GM12878 (cell line): ENCODE measurements around the gene IFNL1. TPM values are rescaled to one million over a fixed set of nuclear protein-coding genes. Genes with fewer than 3 reads are reported as not detected.

Source experiments
- EGR1 ChIP-seq, 2 experiments: IDR thresholded peaks; 1 replicate in 1 of 2; 2 replicates in 1 of 2; pipeline ENCODE4 v1.6.1; 2011 to 2012; ENCODE audit warnings: low read depth in 2 of 2, low read length in 2 of 2, borderline replicate concordance in 1 of 2, mild to moderate bottlenecking in 1 of 2, moderate library complexity in 1 of 2
- NR2C1 ChIP-seq: fragments of 450-650 bp; IDR thresholded peaks from 2 replicates; pipeline ENCODE4 v1.6.1; 2017; ENCODE audit warnings: antibody characterized with exemption, mild to moderate bottlenecking, moderate library complexity
- RB1 ChIP-seq: fragments of 450-650 bp; formaldehyde crosslinking; IDR thresholded peaks from 2 replicates; pipeline ENCODE4 v1.6.1; 2017; ENCODE audit warnings: mild to moderate bottlenecking, borderline replicate concordance
- polyA plus RNA-seq, 11 experiments: library from polyadenylated mRNA; depleted of rRNA in 4 of 11; unstranded in 6 of 11; stranded (reverse) in 5 of 11; fragments of >200 nt; fragmentation: Nextera tagmentation in 4 of 11; fragmentation: Illumina TruSeq in 1 of 11; extraction: Ambion mirVana in 4 of 11; extraction: Trizol in 1 of 11; gene quantifications; 1 replicate in 1 of 11; 2 replicates in 10 of 11; pipeline versions ENCODE4 v1.2.1 to v1.2.3, GENCODE V29; 2011 to 2016; ENCODE audit warnings: inconsistent platforms in 2 of 11, missing spikeins in 2 of 11, low read depth in 1 of 11
- small RNA-seq: library from RNA; depleted of rRNA; stranded (forward); fragments of <200 nt; gene quantifications from one replicate; pipeline ENCODE3, GENCODE V24; 2014
- total RNA-seq, 4 experiments: library from RNA; depleted of rRNA in 3 of 4; stranded (reverse); fragments of >200 nt in 3 of 4; fragmentation: Illumina TruSeq in 1 of 4; extraction: Trizol in 1 of 4; gene quantifications; 2 replicates each; pipeline versions ENCODE4 v1.2.1 to v1.2.3, GENCODE V29; 2013 to 2021
- TF ChIP-seq, protein P1 (sequence below): fragments of 450-650 bp; conservative IDR thresholded peaks from 2 replicates; pipeline ENCODE4 v1.6.1; 2017; ENCODE audit warnings: mild to moderate bottlenecking, moderate library complexity
- TF ChIP-seq, protein P2 (sequence below): fragments of 450-650 bp; formaldehyde crosslinking; IDR thresholded peaks from 2 replicates; pipeline ENCODE4 v1.5.0; 2022; ENCODE audit warnings: mild to moderate bottlenecking, missing genetic modification characterization

IFNL1 gene
- total and polyA plus RNA-seq, 10 of the 15 experiments (the other 5 are each of a cell fraction or from before 2014, with no cell fraction given) = not detected

DNA sequence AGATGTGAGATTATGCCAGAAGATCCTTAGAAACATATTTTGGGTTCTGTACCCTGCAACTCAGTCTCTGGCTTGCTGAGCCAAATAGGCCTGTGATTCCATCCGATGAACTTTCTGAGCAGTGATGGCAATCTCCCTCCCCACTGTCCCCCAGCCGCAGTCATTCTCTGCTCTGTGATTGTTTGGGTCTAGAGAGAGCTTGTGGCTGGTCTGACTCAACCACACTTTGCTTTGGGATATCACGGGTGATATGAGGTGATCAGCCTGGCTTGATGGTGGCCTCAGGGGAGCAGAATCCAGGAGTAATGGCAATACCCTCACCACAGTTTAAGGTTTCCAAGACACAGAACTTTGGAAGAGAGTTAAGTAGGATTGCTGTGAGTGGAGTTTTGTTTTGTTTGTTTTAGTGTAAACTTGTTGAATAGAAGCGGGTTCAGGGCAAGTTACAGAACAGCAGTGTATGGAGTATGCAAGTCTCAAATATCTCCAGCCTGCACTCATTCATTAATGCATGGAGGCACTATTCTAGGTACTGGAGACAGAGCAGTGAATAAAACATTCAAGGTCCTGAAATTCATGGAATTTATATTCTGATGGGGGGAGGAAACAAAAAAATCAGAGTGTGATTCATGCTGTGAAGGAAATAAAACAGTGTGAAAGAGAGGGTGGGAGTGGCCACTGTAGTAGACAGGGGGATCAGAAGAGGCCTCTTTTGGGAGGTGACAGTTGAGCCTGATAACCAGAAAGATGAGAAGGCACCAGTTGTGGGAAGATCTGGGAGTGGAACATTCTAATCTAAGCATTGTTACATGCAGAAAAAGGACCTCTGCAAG is 51.3 kb downstream of the IFNL1 start (continued):
- TF ChIP-seq EGR1 (IDR thresholded peaks at IDR 0.05; ENCODE audit: borderline replicate concordance in 1 of 2, low read depth in 2 of 2, low read length in 2 of 2) = no peak
- no peak for TF ChIP-seq RB1
- TF ChIP-seq, protein P1, sequence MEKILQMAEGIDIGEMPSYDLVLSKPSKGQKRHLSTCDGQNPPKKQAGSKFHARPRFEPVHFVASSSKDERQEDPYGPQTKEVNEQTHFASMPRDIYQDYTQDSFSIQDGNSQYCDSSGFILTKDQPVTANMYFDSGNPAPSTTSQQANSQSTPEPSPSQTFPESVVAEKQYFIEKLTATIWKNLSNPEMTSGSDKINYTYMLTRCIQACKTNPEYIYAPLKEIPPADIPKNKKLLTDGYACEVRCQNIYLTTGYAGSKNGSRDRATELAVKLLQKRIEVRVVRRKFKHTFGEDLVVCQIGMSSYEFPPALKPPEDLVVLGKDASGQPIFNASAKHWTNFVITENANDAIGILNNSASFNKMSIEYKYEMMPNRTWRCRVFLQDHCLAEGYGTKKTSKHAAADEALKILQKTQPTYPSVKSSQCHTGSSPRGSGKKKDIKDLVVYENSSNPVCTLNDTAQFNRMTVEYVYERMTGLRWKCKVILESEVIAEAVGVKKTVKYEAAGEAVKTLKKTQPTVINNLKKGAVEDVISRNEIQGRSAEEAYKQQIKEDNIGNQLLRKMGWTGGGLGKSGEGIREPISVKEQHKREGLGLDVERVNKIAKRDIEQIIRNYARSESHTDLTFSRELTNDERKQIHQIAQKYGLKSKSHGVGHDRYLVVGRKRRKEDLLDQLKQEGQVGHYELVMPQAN = no peak
- TF ChIP-seq, protein P2, sequence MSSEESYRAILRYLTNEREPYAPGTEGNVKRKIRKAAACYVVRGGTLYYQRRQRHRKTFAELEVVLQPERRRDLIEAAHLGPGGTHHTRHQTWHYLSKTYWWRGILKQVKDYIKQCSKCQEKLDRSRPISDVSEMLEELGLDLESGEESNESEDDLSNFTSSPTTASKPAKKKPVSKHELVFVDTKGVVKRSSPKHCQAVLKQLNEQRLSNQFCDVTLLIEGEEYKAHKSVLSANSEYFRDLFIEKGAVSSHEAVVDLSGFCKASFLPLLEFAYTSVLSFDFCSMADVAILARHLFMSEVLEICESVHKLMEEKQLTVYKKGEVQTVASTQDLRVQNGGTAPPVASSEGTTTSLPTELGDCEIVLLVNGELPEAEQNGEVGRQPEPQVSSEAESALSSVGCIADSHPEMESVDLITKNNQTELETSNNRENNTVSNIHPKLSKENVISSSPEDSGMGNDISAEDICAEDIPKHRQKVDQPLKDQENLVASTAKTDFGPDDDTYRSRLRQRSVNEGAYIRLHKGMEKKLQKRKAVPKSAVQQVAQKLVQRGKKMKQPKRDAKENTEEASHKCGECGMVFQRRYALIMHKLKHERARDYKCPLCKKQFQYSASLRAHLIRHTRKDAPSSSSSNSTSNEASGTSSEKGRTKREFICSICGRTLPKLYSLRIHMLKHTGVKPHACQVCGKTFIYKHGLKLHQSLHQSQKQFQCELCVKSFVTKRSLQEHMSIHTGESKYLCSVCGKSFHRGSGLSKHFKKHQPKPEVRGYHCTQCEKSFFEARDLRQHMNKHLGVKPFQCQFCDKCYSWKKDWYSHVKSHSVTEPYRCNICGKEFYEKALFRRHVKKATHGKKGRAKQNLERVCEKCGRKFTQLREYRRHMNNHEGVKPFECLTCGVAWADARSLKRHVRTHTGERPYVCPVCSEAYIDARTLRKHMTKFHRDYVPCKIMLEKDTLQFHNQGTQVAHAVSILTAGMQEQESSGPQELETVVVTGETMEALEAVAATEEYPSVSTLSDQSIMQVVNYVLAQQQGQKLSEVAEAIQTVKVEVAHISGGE = no peak
- no peak for TF ChIP-seq NR2C1

Small RNA genes lying within 50 kb of the gene (small RNA-seq; reads per million reads assigned to genes)
- 3.3 reads per million, percentile 79 among the genes with 10 or more reads in this experiment for gene AC011445.2

Other genes starting within 250 kb of the IFNL1 start
Only the 7 nearest of the 21 such genes appear.
- not detected in 2 replicates for gene SYCN, start 92.1 kb upstream of the IFNL1 start, total RNA-seq (2014; rRNA removed)
- gene SYCN, start 92.1 kb upstream of the IFNL1 start, total RNA-seq (2014; rRNA removed; fragmentation: Illumina TruSeq; extraction: Trizol) = not detected in 2 replicates
- gene SYCN, start 92.1 kb upstream of the IFNL1 start, total RNA-seq (2021) = 0.37 and 0.54 TPM in 2 replicates
- not detected in 2 replicates for gene SYCN, start 92.1 kb upstream of the IFNL1 start, polyA plus RNA-seq (2011; rRNA removed)
- gene SYCN, start 92.1 kb upstream of the IFNL1 start, polyA plus RNA-seq (2014; fragmentation: Illumina TruSeq; extraction: Trizol) = not detected in 2 replicates
- gene SYCN, start 92.1 kb upstream of the IFNL1 start, polyA plus RNA-seq (2014; fragmentation: Nextera tagmentation; extraction: Ambion mirVana) = not detected
- not detected in 2 replicates for gene SYCN, start 92.1 kb upstream of the IFNL1 start, polyA plus RNA-seq (2014; rRNA removed)
- gene SYCN, start 92.1 kb upstream of the IFNL1 start, polyA plus RNA-seq (2016; fragmentation: Nextera tagmentation; extraction: Ambion mirVana) = not detected
- not detected in 2 replicates for gene IFNL3, start 51.4 kb upstream of the IFNL1 start, total RNA-seq (2014; rRNA removed)
- gene IFNL3, start 51.4 kb upstream of the IFNL1 start, total RNA-seq (2014; rRNA removed; fragmentation: Illumina TruSeq; extraction: Trizol) = not detected in 2 replicates
- not detected in 2 replicates for gene IFNL3, start 51.4 kb upstream of the IFNL1 start, total RNA-seq (2021)
- not detected in 2 replicates for gene IFNL3, start 51.4 kb upstream of the IFNL1 start, polyA plus RNA-seq (2011; rRNA removed)
- gene IFNL3, start 51.4 kb upstream of the IFNL1 start, polyA plus RNA-seq (2014; fragmentation: Illumina TruSeq; extraction: Trizol) = not detected in 2 replicates
- gene IFNL3, start 51.4 kb upstream of the IFNL1 start, polyA plus RNA-seq (2014; fragmentation: Nextera tagmentation; extraction: Ambion mirVana) = not detected
- not detected in 2 replicates for gene IFNL3, start 51.4 kb upstream of the IFNL1 start, polyA plus RNA-seq (2014; rRNA removed)
- gene IFNL3, start 51.4 kb upstream of the IFNL1 start, polyA plus RNA-seq (2016; fragmentation: Nextera tagmentation; extraction: Ambion mirVana) = not detected
- not detected in 2 replicates for gene IFNL4, start 47.6 kb upstream of the IFNL1 start, total RNA-seq (2014; rRNA removed)
- gene IFNL4, start 47.6 kb upstream of the IFNL1 start, total RNA-seq (2014; rRNA removed; fragmentation: Illumina TruSeq; extraction: Trizol) = not detected in 2 replicates
- gene IFNL4, start 47.6 kb upstream of the IFNL1 start, total RNA-seq (2021) = not detected in 2 replicates
- not detected in 2 replicates for gene IFNL4, start 47.6 kb upstream of the IFNL1 start, polyA plus RNA-seq (2011; rRNA removed)
- not detected in 2 replicates for gene IFNL4, start 47.6 kb upstream of the IFNL1 start, polyA plus RNA-seq (2014; fragmentation: Illumina TruSeq; extraction: Trizol)
- not detected for gene IFNL4, start 47.6 kb upstream of the IFNL1 start, polyA plus RNA-seq (2014; fragmentation: Nextera tagmentation; extraction: Ambion mirVana)
- not detected in 2 replicates for gene IFNL4, start 47.6 kb upstream of the IFNL1 start, polyA plus RNA-seq (2014; rRNA removed)
- not detected for gene IFNL4, start 47.6 kb upstream of the IFNL1 start, polyA plus RNA-seq (2016; fragmentation: Nextera tagmentation; extraction: Ambion mirVana)
- gene IFNL2, start 28.0 kb upstream of the IFNL1 start, total RNA-seq (2014; rRNA removed) = not detected in 2 replicates
- not detected in 2 replicates for gene IFNL2, start 28.0 kb upstream of the IFNL1 start, total RNA-seq (2014; rRNA removed; fragmentation: Illumina TruSeq; extraction: Trizol)
- gene IFNL2, start 28.0 kb upstream of the IFNL1 start, total RNA-seq (2021) = not detected in 2 replicates
- gene IFNL2, start 28.0 kb upstream of the IFNL1 start, polyA plus RNA-seq (2011; rRNA removed) = not detected in 2 replicates
- gene IFNL2, start 28.0 kb upstream of the IFNL1 start, polyA plus RNA-seq (2014; fragmentation: Illumina TruSeq; extraction: Trizol) = not detected in 2 replicates
- not detected for gene IFNL2, start 28.0 kb upstream of the IFNL1 start, polyA plus RNA-seq (2014; fragmentation: Nextera tagmentation; extraction: Ambion mirVana)
- gene IFNL2, start 28.0 kb upstream of the IFNL1 start, polyA plus RNA-seq (2014; rRNA removed) = 0.24 TPM in 1 of 2 replicates, not detected in the other
- not detected for gene IFNL2, start 28.0 kb upstream of the IFNL1 start, polyA plus RNA-seq (2016; fragmentation: Nextera tagmentation; extraction: Ambion mirVana)
- gene LRFN1, start 24.5 kb downstream of the IFNL1 start, total RNA-seq (2014; rRNA removed) = 0.38 and 0.40 TPM in 2 replicates
- gene LRFN1, start 24.5 kb downstream of the IFNL1 start, total RNA-seq (2014; rRNA removed; fragmentation: Illumina TruSeq; extraction: Trizol) = 0.05 and 0.13 TPM in 2 replicates
- 0.85 and 1.0 TPM in 2 replicates for gene LRFN1, start 24.5 kb downstream of the IFNL1 start, total RNA-seq (2021)
- 0.13 and 0.29 TPM in 2 replicates for gene LRFN1, start 24.5 kb downstream of the IFNL1 start, polyA plus RNA-seq (2011; rRNA removed)
- 0.10 TPM in 1 of 2 replicates, not detected in the other for gene LRFN1, start 24.5 kb downstream of the IFNL1 start, polyA plus RNA-seq (2014; fragmentation: Illumina TruSeq; extraction: Trizol)
- gene LRFN1, start 24.5 kb downstream of the IFNL1 start, polyA plus RNA-seq (2014; fragmentation: Nextera tagmentation; extraction: Ambion mirVana) = under 1 TPM in 1 of 2 experiments, not detected in 1; 0.09 TPM
- gene LRFN1, start 24.5 kb downstream of the IFNL1 start, polyA plus RNA-seq (2014; rRNA removed) = 0.86 and 0.91 TPM in 2 replicates
- under 1 TPM; 0.24 to 0.35 TPM for gene LRFN1, start 24.5 kb downstream of the IFNL1 start, polyA plus RNA-seq (2016; fragmentation: Nextera tagmentation; extraction: Ambion mirVana)
- gene GMFG, start 39.6 kb downstream of the IFNL1 start, total RNA-seq (2014; rRNA removed) = 119 and 121 TPM in 2 replicates
- gene GMFG, start 39.6 kb downstream of the IFNL1 start, total RNA-seq (2014; rRNA removed; fragmentation: Illumina TruSeq; extraction: Trizol) = 159 and 169 TPM in 2 replicates
- 197 and 211 TPM in 2 replicates for gene GMFG, start 39.6 kb downstream of the IFNL1 start, total RNA-seq (2021)
- gene GMFG, start 39.6 kb downstream of the IFNL1 start, polyA plus RNA-seq (2011; rRNA removed) = 189 and 194 TPM in 2 replicates
- gene GMFG, start 39.6 kb downstream of the IFNL1 start, polyA plus RNA-seq (2014; fragmentation: Illumina TruSeq; extraction: Trizol) = 198 and 203 TPM in 2 replicates
- 100 to 1,000 TPM; 591 to 635 TPM for gene GMFG, start 39.6 kb downstream of the IFNL1 start, polyA plus RNA-seq (2014; fragmentation: Nextera tagmentation; extraction: Ambion mirVana)
- gene GMFG, start 39.6 kb downstream of the IFNL1 start, polyA plus RNA-seq (2014; rRNA removed) = 154 and 160 TPM in 2 replicates
- 100 to 1,000 TPM; 254 to 256 TPM for gene GMFG, start 39.6 kb downstream of the IFNL1 start, polyA plus RNA-seq (2016; fragmentation: Nextera tagmentation; extraction: Ambion mirVana)
- gene SAMD4B, start 46.0 kb downstream of the IFNL1 start, total RNA-seq (2014; rRNA removed) = 19.1 and 25.0 TPM in 2 replicates
- gene SAMD4B, start 46.0 kb downstream of the IFNL1 start, total RNA-seq (2014; rRNA removed; fragmentation: Illumina TruSeq; extraction: Trizol) = 9.6 and 10.9 TPM in 2 replicates
- gene SAMD4B, start 46.0 kb downstream of the IFNL1 start, total RNA-seq (2021) = 36.1 and 38.4 TPM in 2 replicates
- gene SAMD4B, start 46.0 kb downstream of the IFNL1 start, polyA plus RNA-seq (2011; rRNA removed) = 5.3 and 18.7 TPM in 2 replicates
- 14.1 and 23.0 TPM in 2 replicates for gene SAMD4B, start 46.0 kb downstream of the IFNL1 start, polyA plus RNA-seq (2014; fragmentation: Illumina TruSeq; extraction: Trizol)
- gene SAMD4B, start 46.0 kb downstream of the IFNL1 start, polyA plus RNA-seq (2014; fragmentation: Nextera tagmentation; extraction: Ambion mirVana) = 1 to 10 TPM; 2.4 to 3.8 TPM
- gene SAMD4B, start 46.0 kb downstream of the IFNL1 start, polyA plus RNA-seq (2014; rRNA removed) = 43.3 and 53.3 TPM in 2 replicates
- gene SAMD4B, start 46.0 kb downstream of the IFNL1 start, polyA plus RNA-seq (2016; fragmentation: Nextera tagmentation; extraction: Ambion mirVana) = 10 to 100 TPM; 24.7 to 24.8 TPM